ENCODE results near the gene MRPL3.

GRCh38 chr3:131458653-131459052 lies 44.1 kb downstream of the MRPL3 start:
- TF ChIP-seq HMGXB4 (CRISPR knock-in tag; IDR thresholded peaks at IDR 0.05) (no peak), ZNF232 (CRISPR knock-in tag; IDR thresholded peaks at IDR 0.05) (no peak), CTCF (IDR thresholded peaks at IDR 0.05) (no peak), TP53 (CRISPR knock-in tag; IDR thresholded peaks at IDR 0.05) (no peak), CDX4 (CRISPR knock-in tag; IDR thresholded peaks at IDR 0.05; ENCODE audit: borderline replicate concordance) (no peak), ATF1 (CRISPR knock-in tag; IDR thresholded peaks at IDR 0.05) (no peak), ZBTB43 (CRISPR knock-in tag; IDR thresholded peaks at IDR 0.05) (no peak)

All from WTC11 (cell line).